Activated CD4-positive, alpha-beta T cell treated with anti-CD3 and anti-CD28 coated beads, Interleukin-10, Interleukin-2, amounts not matched to agents 100 ng/mL and 50 ng/mL, durations not matched to agents 16 hours and 8 hours (primary cell): ENCODE measurements around the gene LTF.
"Not testable (repeated sequence)": the region's sequence is repeated elsewhere in the genome, so short reads cannot be mapped to it uniquely, and the experiment has no call there.

Experiments used
- DNase-seq: peaks from one replicate; pipeline ENCODE4 v3.0.0-alpha.2; 2020

LTF gene

GRCh38 chr3:46388847-46389246 is 75.9 kb downstream of the LTF start:
- DNase-seq, result not testable (repeated sequence)

GRCh38 chr3:46386205-46386604 is 78.5 kb downstream of the LTF start:
- DNase-seq, result no peak
